Natural killer cell (primary cell): ENCODE data around the gene SLC43A3. TPM values are rescaled to one million over a fixed set of nuclear protein-coding genes. Genes with fewer than 3 reads are reported as not detected.

Experiments
- ATAC-seq, 3 donors: fragments of 150-1000 bp in 2 of 3; fragments of 200-7000 bp in 1 of 3; cut with Tn5 transposase; 1 replicate in 1 of 3; 2 replicates in 2 of 3; pipeline ENCODE4 v1.10.0; 2021; ENCODE audit warnings: mild to moderate bottlenecking in 2 of 3, moderate library complexity in 2 of 3
- DNase-seq, 2 donors: peaks; one replicate each; pipeline versions ENCODE4 v3.0.0 to v3.0.0-alpha.2; 2013 to 2021; ENCODE audit warnings: mixed read lengths in 1 of 2
- H3K27ac ChIP-seq: one replicate; pipeline ENCODE4 v1.5.1; 2013; ENCODE audit warnings: mild to moderate bottlenecking, low read length
- H3K27me3 ChIP-seq: one replicate; pipeline ENCODE4 v1.6.1; 2013; ENCODE audit warnings: low read length; ENCODE audit not compliant: control insufficient read depth, insufficient read depth
- H3K36me3 ChIP-seq: one replicate; pipeline ENCODE4 v1.6.1; 2013; ENCODE audit warnings: low read length; ENCODE audit not compliant: control insufficient read depth, insufficient read depth
- H3K4me1 ChIP-seq: one replicate; pipeline ENCODE4 v1.6.1; 2013; ENCODE audit warnings: low read length; ENCODE audit not compliant: control insufficient read depth, insufficient read depth
- H3K4me3 ChIP-seq: one replicate; pipeline ENCODE4 v1.5.1; 2013; ENCODE audit warnings: low read length
- H3K9me3 ChIP-seq: one replicate; pipeline ENCODE4 v1.6.1; 2013; ENCODE audit warnings: low read length; ENCODE audit not compliant: control insufficient read depth, insufficient read depth
- H3K27ac Mint-ChIP-seq, 2 donors: one replicate each; pipeline ENCODE4 v1.8.0; 2022; ENCODE audit warnings: mild to moderate bottlenecking in 2 of 2, mixed read lengths in 2 of 2, moderate library complexity in 1 of 2
- H3K27me3 Mint-ChIP-seq, 2 donors: one replicate each; pipeline ENCODE4 v1.8.0; 2022; ENCODE audit warnings: low read depth in 2 of 2, mixed read lengths in 2 of 2
- H3K36me3 Mint-ChIP-seq: one replicate; pipeline ENCODE4 v1.8.0; 2022; ENCODE audit warnings: mixed read lengths
- H3K4me1 Mint-ChIP-seq, 2 donors: one replicate each; pipeline ENCODE4 v1.8.0; 2022; ENCODE audit warnings: mixed read lengths in 2 of 2
- H3K4me3 Mint-ChIP-seq: one replicate; pipeline ENCODE4 v1.8.0; 2022; ENCODE audit warnings: mild to moderate bottlenecking, moderate library complexity, mixed read lengths
- H3K9me3 Mint-ChIP-seq, 2 donors: one replicate each; pipeline ENCODE4 v1.8.0; 2022; ENCODE audit warnings: mixed read lengths in 2 of 2
- CTCF ChIP-seq: fragments of 200-600 bp; IDR thresholded peaks from one replicate; pipeline ENCODE4 v1.8.0; 2022; ENCODE audit warnings: antibody characterized with exemption
- WGBS: methylation state at CpG from one replicate; pipeline ENCODE4 v1.1.7; 2013; ENCODE audit warnings: missing lambda C conversion rate; ENCODE audit not compliant: insufficient coverage; 5-methylcytosine and 5-hydroxymethylcytosine counted together
- intact Hi-C: fragments of 100-400 bp; cut with micrococcal nuclease; formaldehyde crosslinking; loops from one replicate; pipeline ENCODE4 v1.14.2; 2022
- total RNA-seq, 4 donors: library from RNA; stranded (reverse); fragments of 120-200 nt in 1 of 4; gene quantifications; one replicate each; pipeline versions ENCODE4 v1.2.3 to v1.2.4, GENCODE V29; 2013 to 2022

SLC43A3 gene
- total RNA-seq, 3 donors from 2014 or later (not counting 1 experiment from before 2014, with no cell fraction given): 17.0 to 22.2 (median 20.7) TPM

DNA sequence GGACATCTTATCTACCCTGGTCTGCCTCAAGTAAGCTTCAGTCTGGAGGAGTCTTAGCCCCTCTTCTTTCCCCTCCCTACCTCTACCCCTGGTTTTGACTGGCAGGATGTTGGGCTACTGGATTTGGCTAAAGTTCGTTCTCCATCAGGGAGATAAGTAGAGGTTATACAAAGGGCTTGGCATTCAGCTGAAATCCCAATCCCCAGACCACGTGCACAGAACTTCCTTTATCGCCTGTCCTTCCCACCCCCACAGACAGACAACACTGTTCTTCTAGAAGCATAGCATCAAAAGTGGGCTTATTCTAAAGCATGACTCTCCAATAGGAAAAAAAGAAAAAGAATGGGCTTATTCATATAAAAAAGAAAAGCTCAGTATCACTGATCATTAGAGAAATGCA lies 53.8 kb downstream of the SLC43A3 start:
- no peak overlapping the region for H3K27ac Mint-ChIP-seq
- WGBS: 100% methylated on average over 2 of the region's 3 CpGs

DNA sequence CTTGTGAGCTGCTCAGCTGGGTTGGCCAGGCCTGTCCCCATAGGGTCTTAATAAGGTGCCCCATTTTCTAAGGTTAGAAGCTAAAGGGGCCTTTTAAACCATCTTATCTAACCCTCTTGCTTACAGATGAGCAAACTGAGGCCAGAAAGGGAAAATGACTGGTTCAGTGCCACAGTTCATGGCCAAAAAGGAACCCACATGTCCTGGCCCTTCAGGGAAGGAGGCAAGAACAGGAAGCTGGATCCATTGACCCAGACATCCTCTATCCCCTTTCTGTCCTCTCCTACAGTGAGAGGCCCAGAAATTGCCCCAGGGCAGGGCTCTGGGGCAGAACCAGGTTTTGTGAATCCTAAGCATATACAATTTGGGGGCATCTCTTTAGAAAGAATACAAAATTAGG lies 56.0 kb downstream of the SLC43A3 start:
- TF ChIP-seq CTCF: no peak
- Histone ChIP-seq H3K27ac (no peak overlapping the region), H3K9me3 (no peaks in the 10 kb centered on the region), H3K4me1 (no peaks in the 10 kb centered on the region), H3K36me3 (no peaks in the 10 kb centered on the region), H3K27me3 (no peaks in the 10 kb centered on the region), H3K4me3 (no peak overlapping the region)
- Mint-ChIP-seq H3K27me3 (peaks cover 0 to 6% of the 10 kb centered on the region in 2 donors), H3K36me3 (no peaks in the 10 kb centered on the region), H3K9me3 (no peaks in the 10 kb centered on the region), H3K4me1 (no peaks in the 10 kb centered on the region), H3K27ac (no peak overlapping the region), H3K4me3 (no peak overlapping the region)
- intact Hi-C loops: no loop called here
- ATAC-seq (no peak), DNase-seq (no peak)

More for the DNA sequence above, 53.8 kb downstream of the SLC43A3 start:
- Mint-ChIP-seq H3K9me3 (no peaks in the 10 kb centered on the region), H3K4me1 (no peaks in the 10 kb centered on the region), H3K27me3 (peaks cover 0 to 2% of the 10 kb centered on the region in 2 donors), H3K36me3 (no peaks in the 10 kb centered on the region), H3K4me3 (no peak overlapping the region)
- ATAC-seq (no peak), DNase-seq (no peak)
- Histone ChIP-seq H3K4me1 (no peaks in the 10 kb centered on the region), H3K9me3 (no peaks in the 10 kb centered on the region), H3K36me3 (no peaks in the 10 kb centered on the region), H3K27ac (no peak overlapping the region), H3K27me3 (no peaks in the 10 kb centered on the region), H3K4me3 (no peak overlapping the region)
- intact Hi-C loops: no loop called here
- no peak for TF ChIP-seq CTCF

DNA sequence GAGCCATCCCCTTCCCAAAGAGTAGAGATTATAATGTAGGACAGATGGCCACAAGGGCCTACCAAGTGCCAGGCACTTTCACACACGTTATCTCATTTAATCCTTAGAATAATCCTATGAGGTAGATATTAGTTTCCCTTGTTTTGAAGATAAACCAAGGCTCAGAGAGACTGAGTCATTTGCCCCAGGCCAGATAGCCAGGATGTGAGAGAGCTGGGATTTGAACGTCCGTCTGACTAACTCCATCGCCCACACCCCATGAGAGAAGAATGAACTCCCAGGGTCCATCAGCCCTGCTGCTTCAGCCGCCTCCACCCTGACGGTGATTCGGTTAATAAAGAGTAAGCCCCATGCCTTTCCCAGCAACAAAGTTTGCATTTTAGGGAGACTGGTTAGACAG lies 56.7 kb downstream of the SLC43A3 start:
- no peak overlapping the region for H3K4me3 ChIP-seq
- H3K9me3 ChIP-seq: no peaks in the 10 kb centered on the region
- DNase-seq (no peak), ATAC-seq (no peak)
- no peaks in the 10 kb centered on the region for H3K4me1 ChIP-seq
- no peak overlapping the region for H3K4me3 Mint-ChIP-seq
- TF ChIP-seq CTCF: no peak
- H3K27me3 ChIP-seq: no peaks in the 10 kb centered on the region
- no peak overlapping the region for H3K27ac Mint-ChIP-seq
- no peaks in the 10 kb centered on the region for H3K36me3 Mint-ChIP-seq
- H3K27me3 Mint-ChIP-seq: peaks cover 0 to 6% of the 10 kb centered on the region in 2 donors
- H3K36me3 ChIP-seq: no peaks in the 10 kb centered on the region
- no peaks in the 10 kb centered on the region for H3K9me3 Mint-ChIP-seq
- WGBS: 99% methylated on average over 6 of the region's 7 CpGs
- H3K4me1 Mint-ChIP-seq: no peaks in the 10 kb centered on the region
- intact Hi-C loops: no loop called here
- H3K27ac ChIP-seq: no peak overlapping the region

GRCh38 chr11:57368845-57369232 lies 58.1 kb downstream of the SLC43A3 start:
- ATAC-seq (no peak), DNase-seq (no peak)
- H3K27me3 Mint-ChIP-seq: peaks cover 0 to 6% of the 10 kb centered on the region in 2 donors
- no peak for TF ChIP-seq CTCF
- H3K4me3 Mint-ChIP-seq: no peak overlapping the region
- H3K27ac ChIP-seq: no peak overlapping the region
- H3K36me3 Mint-ChIP-seq: no peaks in the 10 kb centered on the region
- intact Hi-C loops: no loop called here
- no peaks in the 10 kb centered on the region for H3K4me1 Mint-ChIP-seq
- H3K4me1 ChIP-seq: no peaks in the 10 kb centered on the region
- no peak overlapping the region for H3K4me3 ChIP-seq
- H3K27ac Mint-ChIP-seq: no peak overlapping the region
- no peaks in the 10 kb centered on the region for H3K9me3 Mint-ChIP-seq
- no peaks in the 10 kb centered on the region for H3K36me3 ChIP-seq
- H3K27me3 ChIP-seq: no peaks in the 10 kb centered on the region
- 77% methylated on average over 5 of the region's 5 CpGs for WGBS
- no peaks in the 10 kb centered on the region for H3K9me3 ChIP-seq
